ENCODE measurements around the gene MTRF1L.

Gene MTRF1L

DNA sequence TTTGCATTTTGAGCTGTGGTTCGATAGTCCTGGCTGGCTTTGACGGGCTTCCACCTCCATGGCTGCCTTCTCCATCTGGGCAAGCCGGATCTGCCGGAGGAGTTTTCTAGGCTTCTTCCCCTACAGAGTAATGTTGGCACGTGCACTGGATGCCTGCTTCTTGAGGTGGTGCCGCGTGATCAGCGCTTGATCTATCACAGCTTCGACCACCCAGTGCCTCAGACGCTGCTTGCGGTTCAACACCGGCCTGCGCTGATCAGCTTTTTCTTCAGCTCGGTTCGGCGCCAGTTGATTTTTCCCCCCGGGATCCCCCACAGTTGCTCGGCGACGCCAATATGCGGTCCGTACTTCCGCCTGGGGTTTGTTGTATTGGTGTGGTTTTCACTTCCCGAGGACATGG, 43.2 kb downstream of the MTRF1L start:
- Histone ChIP-seq H3K4me1 (ENCODE audit: insufficient read depth, low read length) (no peaks in the 10 kb centered on the region), H3K9ac (ENCODE audit: low read length) (no peak overlapping the region), H3K27ac (ENCODE audit: low read depth, low read length) (no peak overlapping the region), H3K36me3 (ENCODE audit: insufficient read depth, low read length) (no peaks in the 10 kb centered on the region), H3K9me3 (ENCODE audit: low read length) (no peaks in the 10 kb centered on the region), H3K27me3 (ENCODE audit: control insufficient read depth in 1 of 2, insufficient read depth in 2 of 2, low read length in 2 of 2) (no peaks in the 10 kb centered on the region), H3K4me3 (ENCODE audit: low read depth in 1 of 2, low read length in 2 of 2) (no peak overlapping the region)

DNA sequence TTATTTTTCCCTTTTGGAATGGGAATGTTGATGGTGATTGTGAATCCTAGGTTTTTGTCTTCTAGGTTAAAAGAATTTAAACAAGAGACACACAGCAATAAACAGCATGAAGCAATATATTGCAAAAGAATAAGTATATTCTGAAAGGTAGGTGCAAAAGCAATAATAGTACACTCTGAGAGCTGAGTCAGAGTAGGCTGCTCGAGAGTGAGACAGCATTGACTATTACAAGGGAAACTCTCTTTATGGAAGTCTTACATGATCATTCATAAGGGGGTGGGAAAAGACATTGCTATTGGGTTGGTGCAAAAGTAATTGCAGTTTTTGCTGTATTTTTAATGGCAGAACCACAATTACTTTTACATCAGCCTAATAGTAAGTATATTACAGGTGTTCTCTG, 44.7 kb downstream of the MTRF1L start:
- Histone ChIP-seq H3K36me3 (ENCODE audit: insufficient read depth, low read length) (no peaks in the 10 kb centered on the region), H3K9me3 (ENCODE audit: low read length) (no peaks in the 10 kb centered on the region), H3K27me3 (ENCODE audit: control insufficient read depth in 1 of 2, insufficient read depth in 2 of 2, low read length in 2 of 2) (no peaks in the 10 kb centered on the region), H3K9ac (ENCODE audit: low read length) (no peak overlapping the region), H3K27ac (ENCODE audit: low read depth, low read length) (no peak overlapping the region), H3K4me3 (ENCODE audit: low read depth in 1 of 2, low read length in 2 of 2) (no peak overlapping the region), H3K4me1 (ENCODE audit: insufficient read depth, low read length) (no peaks in the 10 kb centered on the region)

- no peak overlapping the region for H3K4me3 ChIP-seq (ENCODE audit: low read depth in 1 of 2, low read length in 2 of 2)
- no peaks in the 10 kb centered on the region for H3K36me3 ChIP-seq (ENCODE audit: insufficient read depth, low read length)
- H3K27ac ChIP-seq (ENCODE audit: low read depth, low read length), result no peak overlapping the region
- no peaks in the 10 kb centered on the region for H3K4me1 ChIP-seq (ENCODE audit: insufficient read depth, low read length)
- H3K9me3 ChIP-seq (ENCODE audit: low read length), result no peaks in the 10 kb centered on the region
- no peak overlapping the region for H3K9ac ChIP-seq (ENCODE audit: low read length)
- H3K27me3 ChIP-seq (ENCODE audit: control insufficient read depth in 1 of 2, insufficient read depth in 2 of 2, low read length in 2 of 2), result no peaks in the 10 kb centered on the region
Observed at GRCh38 chr6:152954443-152954842, 48.1 kb downstream of the MTRF1L start.

- H3K9me3 ChIP-seq (ENCODE audit: low read length), result no peaks in the 10 kb centered on the region
- H3K36me3 ChIP-seq (ENCODE audit: insufficient read depth, low read length), result no peaks in the 10 kb centered on the region
Observed at GRCh38 chr6:152952866-152953509, 49.5 kb downstream of the MTRF1L start.

DNA sequence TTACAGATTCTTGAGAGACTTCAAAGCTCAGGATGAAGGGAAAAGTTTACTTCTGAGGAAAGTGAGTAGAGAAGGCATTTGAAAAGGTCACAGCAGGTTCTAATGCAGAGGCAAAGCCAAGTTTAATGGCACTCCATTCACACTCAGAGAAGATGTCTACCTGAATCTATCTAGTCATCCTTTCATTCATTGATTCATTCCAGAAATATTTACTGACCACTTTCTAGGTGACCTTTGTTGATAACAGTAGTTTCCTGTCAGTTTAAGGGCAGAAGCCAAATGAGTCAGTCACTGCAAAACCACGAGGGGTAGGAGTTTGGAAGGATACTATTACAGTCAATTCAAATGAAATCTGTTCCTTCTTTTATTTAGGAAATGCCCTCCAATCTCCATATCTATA, 50.5 kb downstream of the MTRF1L start:
- H3K27me3 ChIP-seq (ENCODE audit: control insufficient read depth in 1 of 2, insufficient read depth in 2 of 2, low read length in 2 of 2), result no peaks in the 10 kb centered on the region
- no peaks in the 10 kb centered on the region for H3K9me3 ChIP-seq (ENCODE audit: low read length)
- H3K4me3 ChIP-seq (ENCODE audit: low read depth in 1 of 2, low read length in 2 of 2), result no peak overlapping the region
- H3K27ac ChIP-seq (ENCODE audit: low read depth, low read length), result no peak overlapping the region
- no peaks in the 10 kb centered on the region for H3K4me1 ChIP-seq (ENCODE audit: insufficient read depth, low read length)
- no peak overlapping the region for H3K9ac ChIP-seq (ENCODE audit: low read length)
- no peaks in the 10 kb centered on the region for H3K36me3 ChIP-seq (ENCODE audit: insufficient read depth, low read length)

More at GRCh38 chr6:152952866-152953509, 49.5 kb downstream of the MTRF1L start:
- no peak overlapping the region for H3K27ac ChIP-seq (ENCODE audit: low read depth, low read length)
- H3K27me3 ChIP-seq (ENCODE audit: control insufficient read depth in 1 of 2, insufficient read depth in 2 of 2, low read length in 2 of 2), result no peaks in the 10 kb centered on the region
- H3K4me1 ChIP-seq (ENCODE audit: insufficient read depth, low read length), result no peaks in the 10 kb centered on the region
- no peak overlapping the region for H3K9ac ChIP-seq (ENCODE audit: low read length)
- no peak overlapping the region for H3K4me3 ChIP-seq (ENCODE audit: low read depth in 1 of 2, low read length in 2 of 2)

- no peaks in the 10 kb centered on the region for H3K27me3 ChIP-seq (ENCODE audit: control insufficient read depth in 1 of 2, insufficient read depth in 2 of 2, low read length in 2 of 2)
- no peak overlapping the region for H3K27ac ChIP-seq (ENCODE audit: low read depth, low read length)
- no peaks in the 10 kb centered on the region for H3K36me3 ChIP-seq (ENCODE audit: insufficient read depth, low read length)
- no peak overlapping the region for H3K9ac ChIP-seq (ENCODE audit: low read length)
- H3K4me1 ChIP-seq (ENCODE audit: insufficient read depth, low read length), result no peaks in the 10 kb centered on the region
- H3K4me3 ChIP-seq (ENCODE audit: low read depth in 1 of 2, low read length in 2 of 2), result no peak overlapping the region
- no peaks in the 10 kb centered on the region for H3K9me3 ChIP-seq (ENCODE audit: low read length)
Observed at GRCh38 chr6:152950240-152950639, 52.3 kb downstream of the MTRF1L start.

DNA sequence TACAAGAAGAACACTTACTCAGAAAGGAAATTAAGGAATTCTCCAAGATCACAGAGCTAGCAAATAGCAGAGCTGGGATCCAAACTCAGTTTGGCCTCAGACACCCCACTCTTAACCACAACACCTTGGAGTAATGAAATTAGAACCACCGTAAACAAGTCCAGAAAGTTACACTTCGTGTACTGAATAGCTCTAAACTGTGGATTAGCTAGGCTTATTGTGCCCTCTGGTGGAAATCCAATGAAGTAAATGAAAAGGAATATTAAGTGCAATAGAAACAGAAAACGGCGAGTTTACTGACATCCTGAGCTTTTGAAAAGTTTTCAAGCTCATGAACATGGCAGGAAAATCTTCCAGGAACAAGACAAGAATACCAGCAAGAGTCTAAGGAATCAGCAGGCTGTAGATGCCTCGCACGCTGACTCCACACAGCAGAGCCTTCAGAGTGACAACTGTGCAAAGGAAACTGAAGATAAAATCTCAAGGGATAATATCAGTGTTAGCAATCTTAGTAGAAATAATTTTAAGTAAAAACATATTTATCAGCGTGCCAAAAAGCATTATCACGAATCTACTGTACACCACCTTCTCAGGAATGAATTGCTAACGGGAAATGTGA, 54.2 kb downstream of the MTRF1L start:
- Histone ChIP-seq H3K36me3 (ENCODE audit: insufficient read depth, low read length) (no peaks in the 10 kb centered on the region), H3K9ac (ENCODE audit: low read length) (no peak overlapping the region), H3K9me3 (ENCODE audit: low read length) (no peaks in the 10 kb centered on the region), H3K27ac (ENCODE audit: low read depth, low read length) (no peak overlapping the region), H3K4me1 (ENCODE audit: insufficient read depth, low read length) (no peaks in the 10 kb centered on the region), H3K4me3 (ENCODE audit: low read depth in 1 of 2, low read length in 2 of 2) (no peak overlapping the region), H3K27me3 (ENCODE audit: control insufficient read depth in 1 of 2, insufficient read depth in 2 of 2, low read length in 2 of 2) (no peaks in the 10 kb centered on the region)

DNA sequence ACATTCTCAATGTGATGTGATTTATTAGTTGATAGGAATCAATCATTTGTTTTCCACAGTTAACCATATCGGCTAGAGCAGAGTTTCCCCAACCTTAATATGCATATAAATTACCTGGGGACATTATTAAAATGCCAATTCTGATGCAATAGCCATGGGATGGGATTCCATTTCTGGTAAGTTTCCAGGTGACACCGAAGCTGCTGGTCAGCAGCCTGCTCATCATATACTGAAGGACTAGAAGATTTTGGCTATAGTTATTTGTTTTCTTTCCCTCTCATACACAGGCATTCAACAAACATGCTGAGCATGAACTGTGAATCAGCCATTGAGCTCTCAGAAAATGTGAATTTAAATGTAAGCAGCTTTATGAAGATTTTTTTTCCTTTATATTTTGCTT, 55.5 kb downstream of the MTRF1L start:
- Histone ChIP-seq H3K36me3 (ENCODE audit: insufficient read depth, low read length) (no peaks in the 10 kb centered on the region), H3K9me3 (ENCODE audit: low read length) (no peaks in the 10 kb centered on the region), H3K27ac (ENCODE audit: low read depth, low read length) (no peak overlapping the region), H3K27me3 (ENCODE audit: control insufficient read depth in 1 of 2, insufficient read depth in 2 of 2, low read length in 2 of 2) (no peaks in the 10 kb centered on the region), H3K9ac (ENCODE audit: low read length) (no peak overlapping the region), H3K4me3 (ENCODE audit: low read depth in 1 of 2, low read length in 2 of 2) (no peak overlapping the region), H3K4me1 (ENCODE audit: insufficient read depth, low read length) (no peaks in the 10 kb centered on the region)

- no peak overlapping the region for H3K27ac ChIP-seq (ENCODE audit: low read depth, low read length)
- no peaks in the 10 kb centered on the region for H3K27me3 ChIP-seq (ENCODE audit: control insufficient read depth in 1 of 2, insufficient read depth in 2 of 2, low read length in 2 of 2)
Observed at GRCh38 chr6:152946484-152946883, 56.0 kb downstream of the MTRF1L start.

GRCh38 chr6:152943260-152943897, 59.1 kb downstream of the MTRF1L start:
- Histone ChIP-seq H3K4me3 (ENCODE audit: low read depth in 1 of 2, low read length in 2 of 2) (no peak overlapping the region), H3K9ac (ENCODE audit: low read length) (no peak overlapping the region), H3K27ac (ENCODE audit: low read depth, low read length) (no peak overlapping the region), H3K27me3 (ENCODE audit: control insufficient read depth in 1 of 2, insufficient read depth in 2 of 2, low read length in 2 of 2) (no peaks in the 10 kb centered on the region), H3K9me3 (ENCODE audit: low read length) (no peaks in the 10 kb centered on the region), H3K4me1 (ENCODE audit: insufficient read depth, low read length) (no peaks in the 10 kb centered on the region), H3K36me3 (ENCODE audit: insufficient read depth, low read length) (no peaks in the 10 kb centered on the region)

More at GRCh38 chr6:152946484-152946883, 56.0 kb downstream of the MTRF1L start:
- Histone ChIP-seq H3K4me1 (ENCODE audit: insufficient read depth, low read length) (no peaks in the 10 kb centered on the region), H3K36me3 (ENCODE audit: insufficient read depth, low read length) (no peaks in the 10 kb centered on the region), H3K4me3 (ENCODE audit: low read depth in 1 of 2, low read length in 2 of 2) (no peak overlapping the region), H3K9ac (ENCODE audit: low read length) (no peak overlapping the region), H3K9me3 (ENCODE audit: low read length) (no peaks in the 10 kb centered on the region)

DNA sequence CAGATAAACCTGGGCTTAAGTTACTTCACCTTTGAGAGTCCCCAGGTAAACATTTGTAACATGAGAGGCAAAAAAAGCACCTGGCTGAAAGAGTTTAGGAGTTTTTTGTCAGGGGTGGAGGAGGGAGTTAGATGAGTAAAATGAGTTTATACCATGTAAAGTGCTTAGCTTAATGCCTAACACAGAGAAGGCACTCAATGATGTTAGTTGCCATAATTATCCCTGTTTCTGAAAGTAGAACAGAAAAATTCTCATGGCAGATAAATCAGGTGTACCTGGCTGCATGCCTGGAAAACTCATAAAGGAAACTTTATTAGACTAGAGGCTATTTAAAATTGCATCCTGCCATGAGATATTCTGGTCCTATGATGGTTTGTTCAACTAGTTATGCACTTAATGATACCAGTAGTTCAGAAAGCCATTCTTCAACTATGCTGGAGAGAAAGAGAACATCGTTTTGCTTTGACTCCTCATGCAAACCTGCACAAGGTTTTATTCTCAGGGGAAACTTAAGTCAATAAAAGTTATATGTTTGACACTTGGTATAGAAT, 60.1 kb downstream of the MTRF1L start:
- Histone ChIP-seq H3K9ac (ENCODE audit: low read length) (no peak overlapping the region), H3K9me3 (ENCODE audit: low read length) (no peaks in the 10 kb centered on the region), H3K27me3 (ENCODE audit: control insufficient read depth in 1 of 2, insufficient read depth in 2 of 2, low read length in 2 of 2) (no peaks in the 10 kb centered on the region), H3K27ac (ENCODE audit: low read depth, low read length) (no peak overlapping the region), H3K36me3 (ENCODE audit: insufficient read depth, low read length) (no peaks in the 10 kb centered on the region), H3K4me3 (ENCODE audit: low read depth in 1 of 2, low read length in 2 of 2) (no peak overlapping the region), H3K4me1 (ENCODE audit: insufficient read depth, low read length) (no peaks in the 10 kb centered on the region)

Data from muscle layer of colon (tissue), 2 donors.